NCI-H2171 treated with DMSO at 0.1 percent for 48 hours (cell line): ENCODE results near the gene RGS16.

ENCODE experiments used
- DNase-seq: peaks from one replicate; lab custom pipeline; 2025; lab: John Stamatoyannopoulos, UW

RGS16 gene

DNA sequence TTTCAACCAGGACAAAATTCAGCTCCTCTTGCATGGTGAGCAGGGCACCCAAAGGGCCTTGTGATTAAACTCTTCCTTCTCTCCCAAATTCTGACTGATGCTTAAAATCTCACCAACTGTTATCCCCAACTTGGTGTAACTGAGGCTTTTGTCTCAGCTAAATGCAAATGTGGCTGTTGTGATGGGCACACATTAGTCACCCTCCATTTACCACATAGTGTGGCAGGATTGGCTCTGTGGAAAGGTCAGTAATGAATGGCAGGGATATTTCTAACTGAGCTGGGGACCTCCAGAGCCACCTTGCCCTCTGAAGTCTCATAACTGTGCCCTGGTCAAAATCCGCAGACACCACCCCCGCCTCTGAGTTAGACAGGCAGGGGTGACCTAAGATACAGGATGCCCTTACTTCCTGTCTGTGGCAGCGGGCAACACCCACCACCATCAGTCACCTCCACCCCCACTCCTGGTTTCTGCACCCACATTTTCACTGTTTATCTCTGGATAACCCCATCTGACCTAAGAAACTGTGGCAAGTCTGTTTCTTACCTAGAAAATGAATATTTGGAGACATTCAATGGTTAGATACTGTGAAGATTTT is 25.4 kb upstream of the RGS16 start:
- DNase-seq, result no peak

- DNase-seq, result no peak
These were observed 24.9 kb upstream of the RGS16 start for GRCh38 chr1:182629080-182629479.

DNA sequence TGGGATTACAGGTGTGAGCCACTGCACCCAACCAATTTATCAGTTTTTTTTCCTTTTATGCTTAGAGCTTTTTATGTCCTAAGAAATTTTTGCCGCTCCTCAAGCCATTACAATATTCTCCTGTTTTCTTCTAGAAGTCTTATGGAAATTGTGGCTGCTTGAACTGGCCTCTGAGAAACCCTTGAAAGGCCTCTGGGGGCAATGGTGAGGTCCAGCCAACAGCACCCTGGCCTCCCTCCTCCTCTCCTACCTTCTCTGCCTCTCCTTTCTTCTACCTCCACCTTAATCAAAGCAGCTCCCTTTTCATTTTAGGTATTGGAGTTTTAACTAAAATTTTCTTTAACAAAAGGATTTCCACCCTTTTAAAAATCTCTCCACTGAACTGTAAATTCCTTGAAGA is 24.5 kb upstream of the RGS16 start:
- no peak for DNase-seq

GRCh38 chr1:182627622-182628021 is 23.4 kb upstream of the RGS16 start:
- no peak for DNase-seq

DNA sequence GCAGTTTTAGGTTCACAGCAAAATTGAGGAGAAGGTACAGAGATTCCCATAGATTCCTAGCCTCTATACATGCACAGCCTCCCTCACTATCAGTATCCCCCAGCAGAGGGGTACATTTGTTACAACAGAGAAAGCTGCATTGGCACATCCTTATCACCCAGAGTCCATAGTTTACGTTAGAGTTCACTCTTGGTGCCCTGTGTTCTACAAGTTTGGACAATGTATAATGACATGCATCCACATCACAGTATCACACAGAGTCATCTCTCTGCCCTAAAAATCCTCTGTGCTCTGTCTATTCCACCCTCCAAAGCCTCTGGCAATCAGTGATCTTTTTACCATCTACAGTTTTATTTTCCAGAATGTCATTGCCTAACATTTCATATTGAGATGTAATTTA is 22.3 kb upstream of the RGS16 start:
- no peak for DNase-seq

DNA sequence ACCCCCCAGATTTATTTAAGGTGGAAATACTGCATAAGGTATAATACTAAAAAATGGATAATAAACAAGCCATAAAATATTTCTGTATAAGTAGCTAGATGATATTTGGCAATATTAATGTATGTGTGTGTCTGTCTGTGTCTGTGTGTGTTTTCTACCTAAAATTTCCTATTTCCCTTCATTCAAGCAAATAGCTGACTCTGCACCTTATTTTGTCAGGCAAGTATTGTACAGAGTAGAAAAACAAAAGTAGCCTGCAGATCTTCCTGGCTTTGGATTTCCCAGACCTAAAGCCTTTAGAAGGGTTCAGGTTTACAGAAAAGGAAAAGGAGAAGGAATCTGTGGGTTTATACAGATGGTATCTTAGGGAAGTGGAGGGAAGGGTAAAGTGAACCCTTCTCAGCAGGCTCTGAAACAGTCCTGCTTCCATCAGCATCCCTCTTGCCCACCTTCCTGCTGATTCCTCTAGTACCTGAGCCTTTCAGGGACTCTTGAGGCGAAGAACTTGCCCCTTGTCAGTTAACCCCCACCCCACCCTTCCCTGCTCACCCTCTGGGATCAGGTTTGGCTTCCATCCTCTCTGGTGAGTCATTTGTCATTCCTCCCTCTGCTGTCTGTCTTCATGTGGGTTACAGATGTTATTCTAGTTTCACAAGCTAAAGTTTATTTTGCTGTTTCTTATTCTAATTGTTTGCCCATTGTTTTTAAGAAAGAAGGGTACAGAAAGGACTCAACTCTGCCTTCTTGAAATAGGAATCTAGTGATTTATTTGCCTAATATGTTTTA is 21.7 kb upstream of the RGS16 start:
- DNase-seq, result peak; percentile 14

DNA sequence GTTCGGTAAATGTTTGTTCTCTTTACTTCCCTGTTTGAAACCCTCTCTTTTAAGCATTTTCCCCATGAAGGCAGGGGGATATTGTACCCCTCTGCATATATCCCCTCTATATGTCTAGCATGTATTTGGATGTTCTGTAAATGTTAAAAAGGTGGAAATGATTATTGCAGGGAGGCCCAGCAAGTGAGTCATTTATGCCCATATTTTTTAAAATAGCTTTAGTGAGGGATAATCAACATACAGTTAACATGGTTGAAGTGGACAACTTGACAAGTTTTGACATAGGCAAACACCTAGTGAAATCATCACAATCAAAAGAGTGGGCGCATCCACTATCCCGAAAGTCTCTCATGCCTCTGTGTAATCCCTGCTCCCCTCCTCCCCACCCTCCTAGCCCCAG is 20.8 kb upstream of the RGS16 start:
- no peak for DNase-seq

DNA sequence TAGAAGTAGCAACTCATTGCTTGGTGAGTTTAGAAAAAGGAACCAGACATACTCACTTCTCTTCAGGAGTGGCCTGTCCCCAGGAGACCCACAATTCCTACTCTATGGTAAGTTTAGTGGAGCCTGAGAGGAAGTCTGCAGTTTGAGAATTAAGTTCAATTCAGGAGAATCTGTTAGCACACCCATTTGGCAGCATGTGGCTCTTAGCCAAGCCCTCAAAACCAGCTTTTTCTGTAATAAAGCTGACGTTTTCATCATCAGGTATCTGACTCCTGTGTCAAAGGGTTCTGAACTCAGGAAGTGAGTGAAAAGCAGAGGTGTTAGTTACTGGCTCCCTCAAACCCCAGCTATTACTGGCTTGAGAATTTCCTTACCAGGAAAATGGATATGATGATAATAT is 20.4 kb upstream of the RGS16 start:
- no peak for DNase-seq

DNA sequence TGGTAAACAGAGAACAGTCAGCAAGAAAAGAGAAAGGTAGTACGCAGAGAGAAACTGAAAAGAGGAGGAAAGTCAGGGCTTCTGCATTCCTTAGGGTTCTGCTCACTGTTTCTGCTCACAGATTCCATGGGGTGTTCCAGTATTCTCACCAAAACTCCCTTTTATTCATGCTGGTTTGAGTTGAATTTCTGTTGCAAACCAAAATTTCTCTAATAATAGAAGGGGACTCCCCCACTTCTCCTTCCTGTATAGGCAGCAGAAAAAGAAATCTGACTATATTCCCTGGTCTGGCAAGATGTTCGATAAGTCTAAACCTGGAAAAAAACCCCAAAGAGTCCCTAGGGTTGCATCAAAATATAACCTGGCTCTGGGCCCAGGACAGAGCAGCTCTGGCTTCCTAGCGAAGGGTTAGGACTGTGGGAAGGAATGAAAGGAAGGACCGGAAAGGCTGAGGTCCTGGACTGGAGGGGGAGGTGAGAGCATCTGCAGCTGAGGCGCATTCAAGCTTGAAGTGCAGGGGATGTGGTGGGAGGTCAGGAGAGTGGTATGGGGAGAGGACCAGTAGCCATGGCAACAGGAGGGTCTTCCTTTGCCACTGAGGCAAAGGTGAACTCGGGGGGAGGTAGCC is 18.8 kb upstream of the RGS16 start:
- DNase-seq, result peak; percentile 32

DNA sequence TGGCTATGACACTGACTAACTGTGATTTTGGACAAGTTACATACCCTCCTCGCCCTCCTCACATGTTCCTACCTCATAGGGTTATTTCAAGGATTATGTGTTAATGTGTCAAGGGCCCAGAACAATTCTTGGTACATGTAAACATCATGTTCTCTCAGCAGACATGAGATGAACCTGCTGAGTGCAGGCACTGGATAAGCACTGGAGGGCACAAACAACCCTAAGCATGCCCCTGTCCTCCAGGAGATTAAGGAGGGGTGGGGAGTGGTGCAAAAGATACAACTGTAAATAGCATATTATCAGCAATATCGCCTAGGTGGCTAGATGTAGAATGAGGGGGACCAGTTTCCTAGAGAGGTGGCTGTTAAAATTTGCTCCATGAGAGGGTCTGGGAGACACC is 17.7 kb upstream of the RGS16 start:
- no peak for DNase-seq

- DNase-seq, result peak; percentile 24
These were observed 16.9 kb upstream of the RGS16 start for GRCh38 chr1:182620924-182621585.

GRCh38 chr1:182617734-182618351 is 13.7 kb upstream of the RGS16 start:
- DNase-seq, result peak; percentile 83

- DNase-seq, result no peak
These were observed 12.8 kb upstream of the RGS16 start for GRCh38 chr1:182617014-182617429.

GRCh38 chr1:182616130-182617013 is 12.2 kb upstream of the RGS16 start:
- DNase-seq, result peak; percentile 94

GRCh38 chr1:182615468-182616129 is 11.4 kb upstream of the RGS16 start:
- DNase-seq, result peak; percentile 73

DNA sequence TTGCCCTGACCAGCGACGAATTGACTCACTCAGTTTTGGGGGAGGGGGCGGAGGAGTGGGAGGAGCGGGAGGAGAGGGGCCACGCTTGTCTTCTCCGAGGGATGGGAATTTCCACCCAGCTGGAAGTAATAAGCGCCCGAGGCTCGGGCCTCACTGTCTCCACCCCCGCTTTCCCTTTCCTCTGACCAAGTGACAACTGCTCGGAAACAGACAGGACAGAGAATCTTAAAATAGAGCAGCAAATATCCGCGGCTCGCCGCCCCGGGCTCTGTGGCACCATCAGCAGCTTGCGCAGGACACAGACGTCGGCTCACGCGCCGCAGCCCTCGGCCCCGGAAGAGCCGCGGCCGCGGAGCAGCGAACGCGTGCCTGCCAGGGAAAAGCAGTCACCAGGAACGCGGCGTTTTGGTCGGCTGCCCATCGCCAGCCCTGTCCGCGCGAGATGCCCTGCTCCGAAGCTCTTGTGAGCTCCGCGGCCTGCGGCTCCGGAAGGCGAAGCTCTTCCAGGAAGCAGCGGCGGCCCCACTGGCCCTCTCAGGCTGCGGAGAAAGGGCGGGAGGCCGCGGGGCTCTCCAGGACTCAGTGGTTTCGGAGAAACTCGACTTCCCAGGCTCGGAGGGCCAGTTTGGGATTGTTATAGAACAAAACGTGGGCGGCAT is 10.7 kb upstream of the RGS16 start:
- DNase-seq, result peak; percentile 51

DNA sequence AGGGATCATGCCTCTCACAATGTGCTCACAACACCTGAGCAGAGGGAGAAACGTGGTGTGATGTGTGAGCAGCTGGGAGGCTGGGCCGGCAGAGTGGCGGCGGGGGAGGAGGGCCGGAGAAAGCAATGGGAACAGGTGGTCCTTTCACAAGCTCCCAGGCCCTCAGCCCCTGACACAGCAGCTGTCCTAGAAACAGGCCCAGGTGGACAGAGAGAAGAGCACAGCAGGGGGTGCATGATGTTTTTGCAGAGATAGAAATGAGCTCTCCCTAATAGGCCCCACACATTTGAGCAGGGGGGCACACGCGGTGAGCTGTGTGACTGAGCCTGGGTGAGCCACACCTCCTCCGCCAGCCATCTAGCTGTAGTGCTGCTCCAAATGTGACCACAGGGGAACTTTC is 7.6 kb upstream of the RGS16 start:
- DNase-seq, result peak; percentile 99

DNA sequence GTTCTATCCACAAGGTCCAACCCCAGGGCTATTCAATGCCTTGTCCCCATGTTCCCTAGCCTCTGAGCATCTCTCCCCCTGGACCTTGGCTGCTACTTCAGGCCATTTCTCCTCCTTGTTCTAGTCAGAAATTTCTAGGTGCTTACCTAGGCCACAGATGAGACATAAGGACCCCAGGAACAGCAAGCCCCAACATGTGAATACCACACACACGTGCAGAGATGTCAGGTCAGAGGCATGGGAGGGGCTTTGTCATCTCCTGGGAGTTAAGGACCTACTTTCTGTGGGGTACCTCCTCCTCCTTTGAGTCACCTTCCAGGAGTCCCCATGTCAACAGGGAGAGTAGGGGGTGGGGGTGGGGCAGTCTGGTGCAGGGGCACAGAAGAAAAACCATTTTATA is 7.1 kb upstream of the RGS16 start:
- DNase-seq, result peak; percentile 94

GRCh38 chr1:182610606-182611194 is 6.5 kb upstream of the RGS16 start:
- DNase-seq, result peak; percentile 53
